Measurements from ENCODE around the gene FGGY.

FGGY gene

DNA sequence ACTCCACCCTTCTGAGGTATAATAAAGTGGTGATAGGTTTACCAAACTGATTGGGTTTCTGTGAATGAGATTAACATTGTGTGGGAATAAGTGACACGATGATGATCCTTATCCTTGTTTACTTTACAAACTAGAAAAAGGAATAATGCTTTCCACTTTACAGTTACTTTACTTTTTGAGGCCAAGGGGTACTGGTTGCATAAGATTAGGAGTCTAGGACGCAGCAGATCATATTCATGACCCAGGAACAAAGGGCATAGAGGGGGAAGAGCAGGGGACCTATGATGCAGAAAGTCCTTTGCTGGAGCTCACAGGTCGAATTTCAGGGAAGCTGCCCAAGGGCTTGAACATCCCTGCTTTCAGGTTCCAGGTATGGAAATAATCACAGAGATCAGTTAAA is 20.4 kb downstream of the FGGY start:
- no peak overlapping the region for H3K4me3 ChIP-seq (ENCODE audit: control insufficient read depth, low read depth, low read length)
- no peak for DNase-seq (ENCODE audit: low read depth)
- TF ChIP-seq, protein P1, sequence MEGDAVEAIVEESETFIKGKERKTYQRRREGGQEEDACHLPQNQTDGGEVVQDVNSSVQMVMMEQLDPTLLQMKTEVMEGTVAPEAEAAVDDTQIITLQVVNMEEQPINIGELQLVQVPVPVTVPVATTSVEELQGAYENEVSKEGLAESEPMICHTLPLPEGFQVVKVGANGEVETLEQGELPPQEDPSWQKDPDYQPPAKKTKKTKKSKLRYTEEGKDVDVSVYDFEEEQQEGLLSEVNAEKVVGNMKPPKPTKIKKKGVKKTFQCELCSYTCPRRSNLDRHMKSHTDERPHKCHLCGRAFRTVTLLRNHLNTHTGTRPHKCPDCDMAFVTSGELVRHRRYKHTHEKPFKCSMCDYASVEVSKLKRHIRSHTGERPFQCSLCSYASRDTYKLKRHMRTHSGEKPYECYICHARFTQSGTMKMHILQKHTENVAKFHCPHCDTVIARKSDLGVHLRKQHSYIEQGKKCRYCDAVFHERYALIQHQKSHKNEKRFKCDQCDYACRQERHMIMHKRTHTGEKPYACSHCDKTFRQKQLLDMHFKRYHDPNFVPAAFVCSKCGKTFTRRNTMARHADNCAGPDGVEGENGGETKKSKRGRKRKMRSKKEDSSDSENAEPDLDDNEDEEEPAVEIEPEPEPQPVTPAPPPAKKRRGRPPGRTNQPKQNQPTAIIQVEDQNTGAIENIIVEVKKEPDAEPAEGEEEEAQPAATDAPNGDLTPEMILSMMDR (IDR thresholded peaks at IDR 0.05; ENCODE audit: control insufficient read depth, insufficient read depth, low read depth, low read length, missing control alignments): no peak

DNA sequence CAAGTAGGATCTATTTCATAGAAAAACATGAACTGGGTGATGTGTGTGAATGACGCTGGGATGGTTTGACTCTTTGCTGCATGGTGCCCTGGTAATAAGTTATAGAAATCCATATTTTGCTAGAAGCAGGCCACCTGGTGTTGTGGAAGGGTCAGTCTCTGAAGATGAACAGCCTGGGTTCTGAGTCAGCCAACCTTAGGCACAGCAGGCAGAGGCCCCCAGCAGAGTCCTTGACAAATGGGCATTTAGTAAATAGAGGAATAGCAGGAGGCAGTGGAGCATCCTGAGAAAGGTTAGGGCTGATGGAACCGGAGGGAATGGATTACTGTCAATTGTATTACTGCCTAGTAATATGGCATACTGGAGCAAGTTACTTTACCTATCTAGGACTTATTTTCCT is 20.9 kb downstream of the FGGY start:
- no peak overlapping the region for H3K4me3 ChIP-seq (ENCODE audit: control insufficient read depth, low read depth, low read length)
- DNase-seq (ENCODE audit: low read depth): no peak
- TF ChIP-seq, protein P1 (IDR thresholded peaks at IDR 0.05; ENCODE audit: control insufficient read depth, insufficient read depth, low read depth, low read length, missing control alignments): no peak

DNA sequence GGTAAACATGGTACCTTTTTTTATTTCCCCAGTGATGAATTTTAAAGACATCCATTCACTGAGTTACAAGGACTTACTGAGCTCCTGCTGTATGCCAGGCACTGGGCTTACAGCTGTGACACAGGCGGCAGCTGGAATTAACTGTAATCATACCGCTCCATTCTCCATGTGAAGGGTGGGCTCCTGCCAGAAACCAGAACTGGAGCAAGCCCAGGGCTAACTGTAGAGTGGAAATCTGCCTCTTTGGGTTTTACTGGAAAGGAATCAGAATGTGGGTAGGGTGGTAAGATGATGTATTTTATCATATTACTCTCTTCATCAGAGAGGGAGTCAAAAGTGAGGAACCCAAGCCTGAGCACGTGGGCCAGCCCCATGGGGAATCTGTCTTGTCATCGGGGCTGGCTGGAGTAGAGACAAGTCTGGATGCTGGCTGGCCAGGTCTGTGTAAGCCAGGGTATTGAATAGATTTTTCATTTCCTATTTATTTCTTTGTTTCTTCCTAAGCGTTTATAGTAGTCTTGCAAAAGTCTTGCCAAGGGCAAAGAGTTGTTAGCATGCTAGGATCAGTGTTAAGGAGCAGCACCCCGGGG is 21.5 kb downstream of the FGGY start:
- TF ChIP-seq, protein P1 (IDR thresholded peaks at IDR 0.05; ENCODE audit: control insufficient read depth, insufficient read depth, low read depth, low read length, missing control alignments): no peak
- H3K4me3 ChIP-seq (ENCODE audit: control insufficient read depth, low read depth, low read length): no peak overlapping the region
- DNase-seq (ENCODE audit: low read depth): no peak

DNA sequence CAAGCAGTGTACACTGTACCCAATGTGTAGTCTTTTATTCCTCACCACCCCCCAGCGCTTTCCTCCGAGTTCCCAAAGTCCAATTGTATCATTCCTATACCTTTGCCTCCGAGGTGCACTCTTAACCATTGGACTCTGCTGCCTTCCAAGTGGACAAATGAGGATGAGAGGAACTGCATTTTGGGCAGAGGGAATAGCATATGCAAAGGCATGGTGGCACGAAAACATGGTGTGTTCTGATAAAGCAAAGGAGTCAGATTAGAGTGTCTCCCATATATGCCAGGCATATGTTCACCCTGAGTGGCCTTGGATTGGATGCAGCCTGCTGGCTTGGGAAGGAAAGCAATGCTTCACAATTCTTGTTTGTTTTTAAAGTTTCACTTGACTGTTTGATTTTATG is 25.5 kb downstream of the FGGY start:
- no peak for DNase-seq (ENCODE audit: low read depth)
- TF ChIP-seq, protein P1 (IDR thresholded peaks at IDR 0.05; ENCODE audit: control insufficient read depth, insufficient read depth, low read depth, low read length, missing control alignments): no peak
- H3K4me3 ChIP-seq (ENCODE audit: control insufficient read depth, low read depth, low read length): no peak overlapping the region

DNA sequence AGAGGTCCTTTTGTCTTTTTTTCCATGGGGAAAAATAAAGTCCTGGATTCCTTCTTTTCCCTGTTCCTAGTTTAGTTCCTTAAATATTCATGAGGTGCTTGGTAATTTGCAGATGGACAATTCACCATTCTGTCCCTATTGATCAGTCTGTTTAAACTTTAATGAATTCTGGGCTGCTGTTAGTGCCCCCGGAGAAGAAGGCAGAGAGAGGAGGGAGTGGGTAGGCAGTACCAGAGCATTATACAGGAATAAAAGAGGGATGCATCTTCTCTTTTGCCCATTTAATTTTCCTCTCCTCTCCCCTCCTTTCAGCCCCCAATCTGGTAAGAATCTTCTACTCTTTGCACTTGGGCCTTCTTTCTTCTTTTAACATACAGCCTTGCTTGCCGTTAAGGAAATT is 25.9 kb downstream of the FGGY start:
- TF ChIP-seq, protein P1 (IDR thresholded peaks at IDR 0.05; ENCODE audit: control insufficient read depth, insufficient read depth, low read depth, low read length, missing control alignments): no peak
- H3K4me3 ChIP-seq (ENCODE audit: control insufficient read depth, low read depth, low read length): no peak overlapping the region
- no peak for DNase-seq (ENCODE audit: low read depth)

DNA sequence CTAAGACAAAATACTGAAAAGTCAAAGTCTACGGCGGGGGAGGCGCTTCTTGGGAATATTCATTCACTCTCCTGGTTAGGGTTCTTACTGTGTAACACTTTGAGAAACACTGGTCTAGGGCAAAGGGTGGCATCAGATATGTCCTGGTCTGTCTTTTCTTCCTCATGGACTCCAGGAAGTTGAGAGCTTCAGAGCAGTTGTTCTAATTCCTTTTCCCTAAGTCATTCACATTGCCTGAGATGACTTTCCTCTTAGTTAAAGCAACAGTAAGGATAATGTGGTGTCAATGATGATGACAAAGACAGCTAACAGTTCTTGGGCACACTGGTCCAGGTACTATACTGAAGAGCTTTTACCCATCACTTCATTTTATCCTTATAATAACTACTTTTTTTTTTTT is 27.0 kb downstream of the FGGY start:
- TF ChIP-seq, protein P1 (IDR thresholded peaks at IDR 0.05; ENCODE audit: control insufficient read depth, insufficient read depth, low read depth, low read length, missing control alignments): no peak
- DNase-seq (ENCODE audit: low read depth): no peak
- H3K4me3 ChIP-seq (ENCODE audit: control insufficient read depth, low read depth, low read length): no peak overlapping the region

DNA sequence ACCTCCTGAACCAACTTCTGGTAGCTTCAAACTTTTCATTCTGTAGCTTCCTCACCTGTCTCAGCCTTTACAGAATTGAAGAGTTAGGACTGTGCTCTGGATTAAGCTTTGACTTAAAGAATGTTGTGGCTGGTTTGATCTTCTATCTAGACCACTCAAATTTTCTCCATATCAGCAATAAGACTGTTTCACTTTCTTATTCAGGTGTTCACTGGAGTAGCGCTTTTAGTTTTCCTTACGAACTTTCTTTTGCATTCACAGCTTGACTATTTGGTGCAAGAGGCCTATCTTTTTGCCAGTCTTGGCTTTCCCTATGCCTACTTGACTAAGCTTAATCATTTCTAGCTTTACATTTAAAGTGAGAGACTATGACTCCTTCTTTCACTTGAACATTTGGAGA is 31.5 kb downstream of the FGGY start:
- no peak for DNase-seq (ENCODE audit: low read depth)
- TF ChIP-seq, protein P1 (IDR thresholded peaks at IDR 0.05; ENCODE audit: control insufficient read depth, insufficient read depth, low read depth, low read length, missing control alignments): no peak

More for the DNA sequence above, 31.5 kb downstream of the FGGY start:
- H3K4me3 ChIP-seq (ENCODE audit: control insufficient read depth, low read depth, low read length): no peak overlapping the region
